Activated CD4-positive, alpha-beta T cell treated with anti-CD3 and anti-CD28 coated beads for 4 hours (primary cell): ENCODE measurements around the gene ANKS6.
"Not testable (repeated sequence)": the region's sequence is repeated elsewhere in the genome, so short reads cannot be mapped to it uniquely, and the experiment has no call there.

Experiments used
- DNase-seq, 2 donors: peaks; one replicate each; pipeline ENCODE4 v3.0.0-alpha.2; 2020

The ANKS6 gene

DNA sequence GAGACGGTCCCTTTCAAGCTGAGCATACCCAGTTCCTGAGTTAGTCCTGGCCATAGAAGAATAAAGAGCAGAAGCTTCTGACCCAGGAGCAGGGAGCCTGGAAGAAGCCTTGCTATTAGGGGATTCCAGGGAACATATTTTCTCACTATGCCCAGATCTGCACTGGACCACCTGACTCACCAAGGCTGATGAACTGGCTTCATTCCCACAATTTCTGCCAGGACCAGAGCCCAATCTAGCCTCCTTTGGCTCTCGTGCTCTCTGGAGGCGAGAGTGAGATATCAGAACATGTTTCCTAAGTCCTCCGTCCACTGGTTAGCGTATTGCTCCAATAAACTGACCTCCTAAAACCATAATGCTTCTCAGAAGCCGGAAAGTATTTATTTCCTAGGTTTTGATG, 97.5 kb downstream of the ANKS6 start:
- DNase-seq, result no peak

DNA sequence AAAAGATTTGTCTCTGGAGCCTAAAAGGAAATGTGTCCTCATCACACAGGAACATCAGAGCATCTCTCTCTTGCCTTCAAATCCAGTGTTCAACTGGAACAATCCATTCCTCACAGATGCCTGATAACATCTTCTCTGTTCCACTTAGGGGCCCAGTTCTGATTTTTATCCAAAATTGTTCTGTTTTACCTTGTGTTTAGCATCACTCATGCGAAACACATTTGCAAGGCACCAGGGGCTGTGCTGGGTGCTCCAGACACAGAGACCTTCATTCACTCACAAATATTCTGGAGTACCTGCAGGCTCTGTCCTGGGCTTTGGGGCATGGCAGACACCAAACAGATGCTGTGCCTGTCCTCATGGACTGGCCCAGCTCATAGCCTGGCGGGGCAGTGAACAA, 101.4 kb downstream of the ANKS6 start:
- no peak for DNase-seq

DNA sequence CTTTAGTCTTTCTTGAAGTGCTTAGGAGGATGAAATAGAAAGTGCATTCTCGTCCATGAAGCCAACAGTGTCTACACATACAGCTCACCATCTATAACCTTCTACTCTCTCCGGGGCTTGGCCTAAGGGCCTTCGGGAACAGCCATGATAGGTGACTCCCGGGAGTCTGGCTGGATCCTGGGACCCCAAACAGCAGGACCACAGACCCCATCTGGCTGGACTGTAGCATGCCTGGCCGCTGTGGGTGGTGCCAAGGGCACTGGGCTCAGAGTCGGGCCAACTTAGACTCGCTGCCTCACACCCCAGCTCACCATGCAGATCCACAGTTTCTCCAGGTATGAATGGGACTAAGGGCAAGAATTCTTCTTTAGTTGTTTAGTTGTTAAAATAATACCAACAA, 104.0 kb downstream of the ANKS6 start:
- no peak for DNase-seq

DNA sequence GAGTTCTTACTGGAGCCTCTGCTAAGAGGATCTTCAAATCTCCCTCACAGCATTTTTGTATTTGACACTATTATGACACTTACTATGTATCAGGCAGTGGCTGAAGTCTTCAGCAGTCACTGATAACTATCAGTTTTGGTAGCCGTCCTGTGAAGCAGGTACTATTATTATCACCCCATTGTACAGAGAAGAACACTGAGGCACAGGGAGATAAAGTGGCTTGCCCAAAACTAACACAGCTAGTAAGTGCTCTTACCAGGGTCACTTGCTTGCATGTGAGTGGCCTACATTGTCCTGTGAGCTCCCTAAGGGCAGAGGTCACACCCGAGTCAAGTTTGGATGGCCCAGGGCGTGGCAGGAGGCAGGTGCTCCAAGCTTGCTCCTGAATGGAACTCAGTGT, 104.5 kb downstream of the ANKS6 start:
- DNase-seq, result no peak

DNA sequence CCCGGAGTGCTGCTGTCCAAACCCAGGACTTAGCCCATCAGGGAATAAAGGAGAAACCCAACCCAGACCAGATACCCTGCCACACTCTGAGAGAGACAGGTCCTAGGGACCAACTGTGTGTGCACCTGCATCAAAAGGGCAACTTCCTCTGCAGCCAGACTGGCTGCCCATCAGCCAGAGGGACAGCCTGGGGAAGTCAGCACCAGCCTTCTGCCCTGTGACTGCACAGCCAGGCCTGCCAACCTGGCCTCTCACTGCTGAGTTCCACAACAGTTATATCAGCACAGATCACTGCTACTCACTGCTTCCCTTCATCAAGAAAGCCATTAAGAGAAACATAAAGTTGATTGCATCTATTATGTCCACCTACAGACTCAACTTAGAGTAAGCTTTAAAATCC, 105.7 kb downstream of the ANKS6 start:
- no peak for DNase-seq

DNA sequence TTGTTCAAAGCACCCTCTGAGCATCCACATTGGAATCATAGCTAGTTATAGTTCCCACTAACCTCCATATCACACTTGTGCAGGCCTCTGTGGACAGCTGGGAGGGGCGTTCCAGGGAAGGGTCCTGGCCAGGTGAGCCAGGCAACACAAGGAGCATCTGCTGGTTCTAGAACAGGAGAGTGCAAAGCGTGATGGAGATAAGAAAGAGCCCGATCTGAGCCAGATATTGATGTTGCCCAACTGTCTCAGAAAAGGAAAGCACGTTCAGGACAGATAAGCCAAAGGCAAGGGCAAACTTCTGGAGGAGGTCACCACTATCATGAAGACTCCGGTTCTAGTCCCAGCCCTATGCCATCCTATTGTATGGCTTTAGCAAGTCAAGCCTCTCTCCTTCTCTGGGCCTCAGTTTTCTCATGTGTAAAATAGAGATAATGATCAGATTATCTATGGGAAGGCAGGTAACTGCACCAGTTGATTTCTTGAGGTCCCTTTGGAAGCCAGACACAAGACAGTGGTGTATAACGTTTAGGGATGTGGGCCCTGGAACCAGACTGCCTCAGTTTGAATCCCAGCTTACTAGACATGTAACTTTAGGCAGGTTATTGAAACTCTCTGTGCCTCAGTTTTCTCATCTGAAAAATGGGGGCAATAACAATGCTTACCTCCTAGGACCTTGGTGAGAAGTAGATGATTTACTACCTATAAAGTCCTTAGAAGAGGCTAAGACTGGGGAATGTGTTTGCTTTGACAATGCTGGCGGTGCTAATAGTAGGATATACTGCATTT, 107.5 kb downstream of the ANKS6 start:
- DNase-seq, result no peak

DNA sequence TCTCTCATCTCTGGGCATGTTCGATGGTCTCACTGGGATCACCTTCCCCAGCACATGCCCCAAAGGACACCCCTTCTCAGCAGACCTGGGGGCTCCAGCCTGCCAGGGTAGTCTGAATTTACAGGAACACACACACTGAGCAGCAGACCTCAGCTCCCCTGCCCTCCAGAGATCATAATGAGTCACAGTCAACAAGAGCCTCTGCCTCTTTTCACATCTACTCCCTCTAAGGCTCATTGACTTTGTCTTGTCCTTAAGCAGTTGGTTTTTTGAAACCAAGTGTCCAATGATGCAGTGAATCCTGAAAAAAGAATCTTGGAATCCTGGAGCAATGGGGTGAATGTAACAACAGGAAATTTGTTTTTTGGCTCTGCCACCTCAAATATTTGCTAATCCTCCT, 108.4 kb downstream of the ANKS6 start:
- no peak for DNase-seq

DNA sequence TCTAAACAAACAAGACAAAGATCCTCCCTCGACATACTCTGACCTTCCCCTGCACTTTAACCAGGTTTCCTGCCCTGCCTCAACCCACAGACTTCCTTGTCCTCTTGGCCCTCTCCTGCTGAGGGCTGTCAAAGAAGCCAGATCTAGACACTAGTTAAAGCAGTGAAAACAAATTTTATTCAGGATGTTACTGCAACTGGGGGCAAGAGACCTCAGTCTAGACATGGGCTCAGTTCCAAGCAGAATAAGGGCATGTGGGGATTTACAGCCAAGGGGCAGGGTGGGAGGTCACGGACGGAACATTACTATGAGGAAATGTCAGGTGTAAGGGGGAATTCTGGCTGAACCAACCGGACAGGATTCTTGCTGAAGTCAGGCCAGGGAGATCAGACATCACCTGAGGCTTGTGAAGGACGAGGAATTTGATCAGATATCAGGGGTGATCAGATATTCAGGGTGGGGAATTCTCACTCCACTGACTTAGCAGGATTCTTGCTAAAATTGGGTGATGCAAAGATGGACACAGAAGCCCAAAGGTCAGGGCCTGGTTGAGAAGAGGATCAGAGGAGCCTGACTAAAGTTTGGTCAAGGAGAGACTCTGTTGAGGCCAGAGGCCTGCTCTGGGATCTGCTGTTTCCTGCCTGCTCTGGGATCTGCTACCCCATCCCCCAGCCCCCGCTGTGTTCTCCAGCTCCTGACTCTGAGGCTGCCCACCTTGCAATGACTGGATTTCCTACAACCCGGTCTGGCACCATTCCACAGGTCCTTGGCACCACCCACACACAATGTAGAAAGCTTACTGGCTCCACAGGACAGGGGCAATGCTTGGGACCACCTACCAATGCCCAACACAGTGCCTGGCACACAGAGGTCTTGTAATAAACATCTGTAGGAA, 109.1 kb downstream of the ANKS6 start:
- no peak for DNase-seq

DNA sequence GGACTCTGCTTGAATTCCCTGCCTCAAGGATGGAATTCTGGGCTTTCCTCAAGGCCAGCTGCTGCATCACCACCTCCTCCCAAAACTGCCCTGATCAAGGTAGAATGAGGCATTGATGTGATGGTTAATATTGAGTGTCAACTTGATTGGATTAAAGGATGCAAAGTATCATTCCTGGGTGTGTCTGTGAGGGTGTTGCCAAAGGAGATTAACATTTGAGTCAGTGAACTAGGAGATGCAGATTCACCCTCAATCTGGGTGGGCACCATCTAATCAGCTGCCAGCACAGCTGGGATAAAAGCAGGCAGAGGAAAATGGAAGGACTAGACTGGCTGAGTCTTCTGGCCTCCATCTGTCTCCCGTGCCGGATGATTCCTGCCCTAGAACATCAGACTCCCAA, 111.5 kb downstream of the ANKS6 start:
- DNase-seq, result not testable (repeated sequence)
